RKO (cell line): ENCODE results near the gene GNAI3.

Source experiments
- DNase-seq: peaks from one replicate; pipeline ENCODE4 v3.0.0-alpha.2; 2016; ENCODE audit warnings: low spot score

The GNAI3 gene

DNA sequence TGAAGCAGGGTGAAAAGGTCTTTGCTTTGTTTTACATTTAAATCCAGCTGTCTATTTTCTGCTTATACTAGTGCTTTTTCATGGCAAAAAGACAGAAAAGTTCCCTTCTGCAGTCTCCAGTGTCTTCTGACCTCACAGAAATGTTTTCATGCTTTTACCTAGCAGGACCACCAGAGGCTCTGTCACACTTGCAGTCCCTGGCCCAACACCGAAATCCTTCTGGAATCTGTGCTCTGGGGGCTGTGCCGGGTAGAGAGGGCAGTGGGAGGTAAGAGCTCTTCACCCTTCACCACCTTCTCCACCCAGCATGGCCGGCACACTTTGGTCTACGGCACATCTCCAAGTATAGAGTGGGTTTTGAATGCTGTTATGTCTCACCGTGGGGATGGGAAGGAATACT, 50.2 kb downstream of the GNAI3 start:
- peak; percentile 22 for DNase-seq

DNA sequence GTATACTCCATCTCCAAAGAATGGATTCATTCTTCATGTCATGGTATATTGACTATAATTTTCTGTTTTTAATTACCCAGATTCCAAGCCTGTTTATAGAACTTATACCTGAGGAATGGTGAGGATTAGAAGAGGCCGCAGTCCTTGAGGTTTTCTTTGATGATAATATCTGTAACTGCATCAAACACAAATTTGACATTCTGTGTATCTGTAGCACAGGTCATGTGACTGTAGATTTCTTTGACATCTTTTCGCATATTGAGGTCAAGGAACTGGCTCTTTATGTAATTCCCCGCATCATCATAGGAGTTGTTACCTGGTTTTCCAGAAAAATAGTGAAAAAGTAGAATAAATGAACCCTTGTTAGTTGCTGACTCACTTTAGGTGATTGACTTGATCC, 54.8 kb downstream of the GNAI3 start:
- DNase-seq, result no peak

GRCh38 chr1:109605381-109605780, 57.0 kb downstream of the GNAI3 start:
- no peak for DNase-seq

- no peak for DNase-seq
Measured at GRCh38 chr1:109609881-109610280, 61.5 kb downstream of the GNAI3 start.

DNA sequence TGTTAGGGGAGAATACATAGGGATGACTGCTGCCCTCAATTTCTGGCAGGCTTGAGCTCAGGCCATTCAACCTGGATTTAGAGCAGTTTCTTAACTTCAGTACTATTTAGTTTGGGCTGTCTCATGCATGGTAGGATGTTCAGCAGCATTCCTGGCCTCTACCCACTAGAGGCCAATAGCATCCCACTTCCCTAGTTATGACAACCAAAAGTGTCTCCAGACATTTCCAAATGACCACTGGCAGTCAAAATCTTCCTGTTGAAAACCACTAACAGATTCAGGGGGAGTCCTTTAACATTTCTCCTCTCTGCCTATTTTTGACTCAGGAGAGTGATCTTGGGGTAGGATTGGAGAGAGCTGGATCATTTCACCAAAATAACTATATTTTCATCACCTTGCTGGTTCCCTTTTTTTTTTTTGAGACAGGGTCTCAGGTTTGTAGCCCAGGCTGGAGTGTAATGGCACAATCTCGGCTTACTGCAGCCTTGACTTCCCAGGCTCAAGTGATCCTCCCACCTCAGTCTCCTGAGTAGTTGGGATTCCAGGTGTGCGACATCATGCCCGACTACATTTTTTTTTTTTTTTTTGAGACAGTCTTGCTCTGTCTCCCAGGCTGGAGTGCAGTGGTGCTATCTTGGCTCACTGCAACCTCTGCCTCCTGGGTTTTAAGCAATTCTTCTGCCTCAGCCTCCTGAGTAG, 62.3 kb downstream of the GNAI3 start:
- no peak for DNase-seq

GRCh38 chr1:109611308-109611990, 63.0 kb downstream of the GNAI3 start:
- DNase-seq, result no peak

DNA sequence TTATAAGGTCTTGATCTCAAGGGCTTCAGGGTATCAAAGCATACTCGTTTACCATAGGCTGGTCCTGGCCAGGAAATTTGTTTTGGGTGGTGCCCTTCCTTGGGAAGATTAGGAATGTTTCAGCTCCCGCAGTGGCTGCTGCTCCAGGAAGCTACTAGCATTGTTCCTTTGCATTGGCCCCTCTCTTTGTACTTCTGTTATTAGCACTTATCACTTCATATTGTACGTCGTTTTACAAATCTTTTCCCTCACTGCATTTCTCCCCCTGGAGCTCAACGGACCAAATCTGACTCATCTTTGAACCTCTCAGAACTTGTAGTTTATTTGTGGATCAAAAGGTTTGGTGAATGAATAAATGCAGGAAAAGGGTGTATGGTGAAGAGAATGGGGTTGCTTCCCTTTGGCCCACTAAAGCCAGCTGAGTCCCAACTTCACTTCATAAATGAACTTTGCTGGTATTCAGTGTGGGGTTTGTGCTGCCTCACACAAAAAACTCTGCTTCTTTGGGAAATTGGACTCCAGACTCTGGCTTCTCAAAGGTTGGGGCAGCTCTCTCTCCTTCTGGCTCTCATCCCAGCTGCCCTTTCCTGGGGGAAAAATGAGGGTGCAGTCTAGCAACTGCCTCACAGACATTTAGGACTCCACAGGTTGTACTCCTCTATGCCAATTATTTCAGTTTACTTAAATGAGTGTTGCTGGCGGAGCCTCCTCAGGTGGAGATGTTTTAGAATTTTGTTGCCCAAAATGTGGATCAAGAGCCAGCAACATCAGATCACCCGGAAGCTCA, 65.1 kb downstream of the GNAI3 start:
- no peak for DNase-seq

DNA sequence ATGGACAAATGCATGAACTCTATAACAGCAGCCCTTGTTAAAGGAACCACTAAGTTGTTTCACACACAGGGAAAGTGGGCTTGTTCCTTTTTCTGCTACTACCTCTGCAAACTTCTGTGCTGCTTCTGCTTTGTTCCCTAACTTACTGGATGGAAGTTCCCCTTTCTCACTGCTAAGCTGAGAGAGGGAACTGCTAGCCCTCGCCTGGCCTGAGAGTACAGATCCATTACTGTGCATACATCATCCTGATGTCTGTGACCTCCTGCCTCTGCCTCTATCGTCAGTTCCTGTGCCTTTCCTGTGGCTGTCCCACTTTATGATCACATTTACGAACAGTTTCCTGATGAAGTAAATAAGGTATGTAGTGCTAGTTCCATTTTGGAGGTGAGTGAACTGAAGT, 67.5 kb downstream of the GNAI3 start:
- DNase-seq, result no peak

- no peak for DNase-seq
Measured at GRCh38 chr1:109616391-109616790, 68.0 kb downstream of the GNAI3 start.

GRCh38 chr1:109617291-109617801, 68.9 kb downstream of the GNAI3 start:
- DNase-seq, result peak; percentile 57

- no peak for DNase-seq
Measured at GRCh38 chr1:109618661-109619575, 70.5 kb downstream of the GNAI3 start.

GRCh38 chr1:109619576-109620400, 71.4 kb downstream of the GNAI3 start, which contains the start of the genes AMPD2 and GNAT2:
TSS of gene AMPD2 (plus strand) at chr1:109619837. CDS start at chr1:109621176, 1,339 bp downstream.
TSS of gene GNAT2 (minus strand) at chr1:109619616. CDS start at chr1:109612870, 6,746 bp downstream.
- peak; percentile 92 for DNase-seq

DNA sequence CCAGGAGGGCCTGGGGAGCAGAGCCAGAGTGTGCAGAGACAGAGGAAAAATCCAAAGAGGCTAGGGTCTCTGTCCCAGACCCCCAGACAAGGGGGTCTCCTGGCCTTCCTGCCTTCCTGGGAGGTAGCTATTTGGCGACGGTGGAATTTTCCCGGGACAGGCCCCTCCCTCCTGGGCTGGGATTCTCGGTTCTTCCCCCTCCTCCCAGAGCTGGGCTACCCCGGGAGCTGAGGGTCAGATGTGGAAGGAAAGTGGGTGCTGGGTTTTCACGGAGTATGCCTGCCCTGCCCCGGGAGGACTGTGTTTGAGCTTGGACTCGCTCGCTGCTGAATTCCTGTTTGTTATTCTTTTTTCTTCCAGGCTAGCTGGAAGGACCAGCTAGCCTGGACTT, 72.0 kb downstream of the GNAI3 start:
- DNase-seq, result peak; percentile 55

GRCh38 chr1:109620841-109621286, 72.4 kb downstream of the GNAI3 start:
- DNase-seq, result peak; percentile 96

DNA sequence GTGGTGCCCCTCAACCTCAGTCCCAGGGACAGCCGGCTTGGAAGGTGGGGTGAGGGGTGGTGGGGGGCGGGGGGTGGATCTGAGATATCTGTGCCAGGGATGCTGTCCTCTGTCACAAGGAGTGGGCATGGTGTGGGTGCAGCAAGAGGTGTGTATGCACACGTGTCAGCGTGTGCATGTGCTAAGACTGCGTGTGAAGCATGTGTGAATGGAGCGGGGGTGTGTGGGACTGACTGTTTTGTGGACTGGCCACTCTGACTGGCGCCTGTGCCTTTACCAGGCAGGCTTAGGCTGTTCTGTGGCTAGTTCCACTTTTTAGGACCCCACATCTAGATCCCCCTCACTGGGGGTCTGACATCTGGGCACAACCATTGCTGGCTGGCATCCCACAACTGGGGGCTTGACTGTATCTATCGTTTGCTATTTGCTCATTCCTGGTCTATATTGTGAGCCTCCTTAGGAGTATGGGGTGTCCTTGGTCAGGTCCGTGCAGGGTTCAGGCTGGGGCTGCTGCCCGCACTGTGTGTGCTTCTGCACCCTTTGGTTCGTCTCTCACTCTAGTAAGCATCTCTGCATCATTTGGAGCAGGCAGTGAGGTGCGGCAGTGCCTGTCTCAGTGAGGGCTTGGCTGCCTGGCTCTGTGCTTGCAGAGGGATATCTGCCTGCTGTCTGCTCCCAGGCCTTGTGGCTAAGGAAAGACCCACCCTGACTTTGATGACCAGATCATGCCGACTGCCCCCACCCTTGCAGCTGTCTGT, 73.1 kb downstream of the GNAI3 start:
- peak; percentile 47 for DNase-seq

DNA sequence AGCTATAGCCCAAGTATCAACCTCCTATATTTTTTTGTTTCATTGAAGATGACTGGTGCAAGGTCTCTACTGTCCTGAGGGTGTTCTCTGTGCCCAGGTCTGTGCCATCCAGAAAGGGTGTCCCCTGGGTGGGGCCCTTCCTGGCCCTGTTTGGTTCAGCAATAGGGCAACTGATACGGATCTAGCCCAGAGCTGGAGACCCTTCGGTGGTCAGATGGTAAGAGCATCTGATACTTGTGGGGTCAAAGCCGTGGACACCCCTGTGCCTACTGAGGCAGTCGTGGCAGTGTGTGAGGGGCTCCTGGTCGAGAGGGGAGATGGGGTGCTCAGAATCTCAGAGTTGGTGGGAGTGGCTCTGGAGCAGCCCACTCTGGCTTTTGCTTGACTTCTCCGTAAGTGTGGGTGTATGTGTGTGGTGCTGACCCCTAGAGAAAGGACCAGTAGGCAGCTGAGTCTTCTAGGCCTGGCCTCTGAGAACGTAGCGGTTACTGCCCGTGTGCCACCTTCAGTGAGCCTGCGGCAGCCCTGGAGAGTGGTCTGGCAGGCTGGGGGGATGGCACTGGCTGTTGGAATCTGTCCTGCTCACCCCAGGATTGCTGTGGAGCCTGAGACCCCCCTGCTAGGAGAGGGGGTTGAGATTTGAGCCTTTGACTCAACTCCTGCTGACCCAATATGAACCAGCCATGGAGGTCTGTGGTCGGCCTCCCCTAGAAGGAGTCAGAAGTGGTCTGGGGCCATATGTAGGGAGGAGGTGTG, 73.9 kb downstream of the GNAI3 start:
- no peak for DNase-seq

DNA sequence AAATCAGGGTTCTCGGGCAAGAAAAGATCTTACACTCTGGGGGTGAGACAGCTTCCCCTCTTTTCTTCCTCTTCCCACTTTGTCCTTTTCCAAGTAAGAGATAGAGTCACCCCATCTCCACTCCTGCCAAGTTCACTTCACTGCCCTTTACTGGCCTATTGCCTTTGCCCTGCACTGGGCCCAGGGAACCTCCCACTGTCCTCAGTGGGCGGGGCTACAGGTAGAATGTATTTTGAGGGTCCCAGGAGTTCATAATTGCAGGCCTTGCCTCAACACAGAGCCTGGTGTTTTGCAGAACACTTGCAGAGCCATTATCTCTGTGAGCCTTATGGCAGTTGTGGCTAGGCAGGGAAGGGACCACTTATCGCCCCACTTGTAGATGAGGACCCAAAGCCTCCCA, 74.5 kb downstream of the GNAI3 start:
- no peak for DNase-seq

DNA sequence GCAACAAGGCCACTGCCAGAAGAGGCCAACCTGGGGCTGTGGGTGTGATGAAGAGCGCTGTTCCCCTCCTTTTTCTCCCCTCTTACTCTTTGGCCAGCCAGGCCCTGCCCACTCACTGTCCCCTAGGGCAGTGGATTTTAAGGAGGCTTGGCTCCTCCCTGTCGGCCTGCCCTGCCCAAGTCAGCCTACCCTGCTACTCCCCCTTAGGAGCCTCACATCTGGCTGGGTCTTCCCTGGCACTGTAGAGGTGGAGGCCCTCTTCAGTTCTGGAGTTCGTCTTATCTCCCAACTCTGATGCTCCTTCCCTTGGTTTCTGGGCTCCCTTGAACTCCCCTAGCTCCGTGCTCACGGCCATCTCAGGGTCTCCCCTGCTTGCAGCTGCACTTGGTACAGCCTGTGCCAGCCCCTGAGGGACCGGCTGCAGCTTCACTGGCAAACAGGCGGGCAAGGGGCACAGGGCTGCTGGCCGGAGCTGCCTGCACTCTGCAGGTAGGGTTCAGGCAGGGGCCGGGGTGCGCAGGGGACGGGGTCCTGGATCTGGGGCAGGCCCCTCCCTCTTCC, 75.3 kb downstream of the GNAI3 start:
- no peak for DNase-seq
